Stimulated activated CD4-positive, alpha-beta T cell treated with anti-CD3 and anti-CD28 coated beads, Interleukin-4, amount 100 ng/mL, for 48 hours (primary cell): ENCODE results near the gene AOC3.
"Not testable (repeated sequence)": the region's sequence is repeated elsewhere in the genome, so short reads cannot be mapped to it uniquely, and the experiment has no call there.

Experiments
- DNase-seq, 2 donors: peaks; one replicate each; pipeline ENCODE4 v3.0.0-alpha.2; 2020; ENCODE audit warnings: low read depth in 2 of 2

Gene AOC3

GRCh38 chr17:42844761-42845555, 6.0 kb upstream of the AOC3 start:
- DNase-seq, result no peak

DNA sequence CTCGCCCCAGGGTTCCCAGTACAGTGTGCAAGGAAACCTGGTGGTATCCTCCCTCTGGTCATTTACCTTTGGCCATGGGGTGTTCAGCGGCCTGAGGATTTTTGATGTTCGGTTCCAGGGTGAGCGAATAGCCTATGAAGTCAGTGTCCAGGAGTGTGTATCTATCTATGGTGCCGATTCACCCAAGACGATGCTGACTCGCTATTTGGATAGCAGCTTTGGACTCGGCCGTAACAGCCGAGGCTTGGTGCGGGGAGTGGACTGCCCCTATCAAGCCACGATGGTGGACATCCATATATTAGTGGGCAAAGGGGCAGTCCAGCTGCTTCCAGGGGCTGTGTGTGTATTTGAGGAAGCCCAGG, 5.5 kb upstream of the AOC3 start:
- DNase-seq, result no peak

- peak in 1 of 2 donors; percentile 51 for DNase-seq
Observed at GRCh38 chr17:42845918-42846593, 4.9 kb upstream of the AOC3 start.

- DNase-seq, result no peak
Observed at GRCh38 chr17:42846594-42847280, 4.3 kb upstream of the AOC3 start.

DNA sequence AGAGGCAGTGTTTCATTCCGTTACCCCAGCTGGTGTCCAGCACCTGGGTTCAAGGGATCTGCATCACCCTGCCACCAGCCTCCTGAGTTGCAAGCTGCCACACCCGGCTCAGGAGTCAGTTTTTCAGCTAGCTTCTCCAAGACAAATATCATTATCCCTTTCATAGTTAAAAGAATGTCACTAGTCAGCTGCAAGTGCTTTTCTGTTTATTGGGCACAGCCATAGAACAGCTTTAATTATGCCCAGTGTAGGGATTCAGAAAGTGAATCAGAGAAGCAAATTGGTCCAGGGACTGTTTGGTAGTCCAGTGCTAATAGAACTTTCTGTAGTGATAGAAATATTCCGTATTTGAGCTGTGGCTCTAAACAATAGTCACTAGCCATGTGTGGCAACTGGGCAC, 2.9 kb upstream of the AOC3 start:
- DNase-seq, result no peak

GRCh38 chr17:42849031-42849430, 2.0 kb upstream of the AOC3 start:
- DNase-seq, result no peak

DNA sequence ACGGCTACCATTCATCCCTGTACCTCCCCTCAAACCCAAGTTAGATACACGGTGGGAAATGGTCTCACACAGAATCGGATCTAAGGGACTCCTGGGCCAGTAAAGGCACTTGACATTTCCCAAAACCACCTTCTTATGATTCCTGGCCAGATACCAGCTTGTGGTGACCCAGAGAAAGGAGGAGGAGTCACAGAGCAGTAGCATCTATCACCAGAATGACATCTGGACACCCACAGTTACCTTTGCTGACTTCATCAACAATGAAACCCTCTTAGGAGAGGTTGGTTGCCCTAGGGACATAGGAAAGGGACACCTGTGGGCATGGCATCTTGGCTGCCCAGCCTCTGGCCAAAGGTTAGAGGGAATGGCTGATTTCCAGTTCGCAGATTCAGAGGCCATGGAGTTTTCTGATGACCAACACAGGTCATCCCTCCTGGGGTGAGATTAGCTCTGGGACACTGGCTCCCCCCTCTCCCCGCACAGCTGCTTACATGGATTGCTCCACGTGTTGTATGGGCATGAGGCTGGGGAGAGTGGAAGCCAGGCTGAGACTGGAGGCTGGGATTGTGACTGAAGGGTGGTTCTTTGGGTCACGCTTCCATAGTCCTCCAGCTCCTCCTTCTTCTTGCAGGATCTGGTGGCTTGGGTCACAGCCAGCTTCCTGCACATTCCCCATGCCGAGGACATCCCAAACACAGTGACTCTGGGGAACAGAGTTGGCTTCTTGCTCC, 1.4 kb upstream of the AOC3 start:
- DNase-seq, result no peak

- DNase-seq, result not testable (repeated sequence)
Observed at GRCh38 chr17:42851371-42852240, 607 bp downstream of the AOC3 start.

DNA sequence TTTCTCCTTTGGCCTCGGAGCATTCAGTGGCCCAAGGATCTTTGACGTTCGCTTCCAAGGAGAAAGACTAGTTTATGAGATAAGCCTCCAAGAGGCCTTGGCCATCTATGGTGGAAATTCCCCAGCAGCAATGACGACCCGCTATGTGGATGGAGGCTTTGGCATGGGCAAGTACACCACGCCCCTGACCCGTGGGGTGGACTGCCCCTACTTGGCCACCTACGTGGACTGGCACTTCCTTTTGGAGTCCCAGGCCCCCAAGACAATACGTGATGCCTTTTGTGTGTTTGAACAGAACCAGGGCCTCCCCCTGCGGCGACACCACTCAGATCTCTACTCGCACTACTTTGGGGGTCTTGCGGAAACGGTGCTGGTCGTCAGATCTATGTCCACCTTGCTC, 1.4 kb downstream of the AOC3 start:
- DNase-seq, result no peak

- DNase-seq, result no peak
Observed at GRCh38 chr17:42853004-42853403, 2.0 kb downstream of the AOC3 start.

- no peak for DNase-seq
Observed at GRCh38 chr17:42853597-42853967, 2.6 kb downstream of the AOC3 start.

DNA sequence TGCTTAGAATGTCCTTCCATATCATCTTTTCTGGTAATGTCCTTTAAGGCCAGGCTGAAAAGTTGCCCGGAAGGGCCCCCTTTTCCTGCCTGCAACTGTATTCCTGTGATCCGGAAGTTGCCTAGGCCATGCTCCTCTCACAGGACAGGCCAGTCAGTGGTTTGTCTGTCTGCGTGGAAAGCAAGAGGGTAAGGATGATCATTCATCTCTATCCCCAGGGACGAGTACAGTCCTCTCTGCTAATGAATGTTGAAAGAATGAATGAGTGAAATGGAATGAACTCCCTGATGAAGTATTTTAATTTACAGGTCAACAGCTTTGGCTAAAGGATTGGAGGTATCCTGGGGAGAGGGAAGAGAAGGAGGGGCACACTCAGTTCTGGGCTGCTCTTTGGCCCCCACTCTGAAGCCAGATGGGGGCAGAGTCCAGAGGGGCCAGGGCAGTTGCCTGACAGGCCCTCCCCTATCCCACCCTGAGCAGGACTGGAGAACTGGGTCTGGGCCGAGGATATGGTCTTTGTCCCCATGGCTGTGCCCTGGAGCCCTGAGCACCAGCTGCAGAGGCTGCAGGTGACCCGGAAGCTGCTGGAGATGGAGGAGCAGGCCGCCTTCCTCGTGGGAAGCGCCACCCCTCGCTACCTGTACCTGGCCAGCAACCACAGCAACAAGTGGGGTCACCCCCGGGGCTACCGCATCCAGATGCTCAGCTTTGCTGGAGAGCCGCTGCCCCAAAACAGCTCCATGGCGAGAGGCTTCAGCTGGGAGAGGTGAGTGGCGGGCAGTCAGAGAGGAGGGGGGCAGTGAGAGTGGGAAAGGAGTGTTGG, 3.2 kb downstream of the AOC3 start:
- no peak for DNase-seq

DNA sequence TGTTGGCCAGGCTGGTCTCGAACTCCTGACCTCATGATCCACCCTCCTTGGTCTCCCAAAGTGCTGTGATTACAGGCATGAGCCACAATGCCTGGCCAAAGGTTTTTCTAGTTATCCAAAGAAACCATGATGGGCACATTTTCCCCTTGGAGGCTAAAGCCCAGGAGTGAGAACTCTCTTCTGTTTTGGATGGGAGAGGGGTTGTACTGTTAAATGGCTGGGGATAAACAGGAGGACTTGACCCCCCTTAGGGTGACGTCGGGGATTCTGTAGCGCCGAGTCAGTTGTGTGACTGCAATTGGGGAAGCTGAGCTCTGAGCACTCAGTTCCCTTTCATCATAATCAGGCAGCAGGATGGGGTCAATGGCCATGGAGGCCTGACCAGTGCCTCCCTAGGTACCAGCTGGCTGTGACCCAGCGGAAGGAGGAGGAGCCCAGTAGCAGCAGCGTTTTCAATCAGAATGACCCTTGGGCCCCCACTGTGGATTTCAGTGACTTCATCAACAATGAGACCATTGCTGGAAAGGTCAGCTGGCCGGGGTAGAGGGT, 4.1 kb downstream of the AOC3 start:
- no peak for DNase-seq

- not testable (repeated sequence) for DNase-seq
Observed at GRCh38 chr17:42856093-42856492, 5.1 kb downstream of the AOC3 start.

DNA sequence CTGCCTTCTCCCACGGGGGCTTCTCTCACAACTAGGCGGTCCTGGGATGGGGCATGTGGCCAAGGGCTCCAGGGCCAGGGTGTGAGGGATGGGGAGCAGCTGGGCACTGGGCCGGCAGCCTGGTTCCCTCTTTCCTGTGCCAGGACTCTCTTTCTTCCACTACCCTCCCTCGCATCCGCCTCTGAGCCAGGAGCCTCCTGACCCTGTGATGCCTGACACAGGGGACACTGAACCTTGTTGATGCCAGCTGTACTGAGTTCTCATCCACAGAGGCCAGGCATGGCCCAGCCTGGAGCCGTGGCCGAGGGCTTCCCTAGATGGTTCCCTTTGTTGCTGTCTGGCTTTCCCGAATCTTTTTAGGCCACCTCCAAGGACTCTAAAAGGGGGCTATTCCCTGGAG, 5.5 kb downstream of the AOC3 start:
- DNase-seq, result not testable (repeated sequence)

GRCh38 chr17:42857389-42857788, 6.4 kb downstream of the AOC3 start:
- DNase-seq, result no peak

- no peak for DNase-seq
Observed at GRCh38 chr17:42865638-42866094, 14.7 kb downstream of the AOC3 start.

GRCh38 chr17:42866216-42866615, 15.2 kb downstream of the AOC3 start:
- no peak for DNase-seq

- DNase-seq, result no peak
Observed at GRCh38 chr17:42866631-42867575, 15.9 kb downstream of the AOC3 start.
